GM18520 (cell line): ENCODE results near the gene ACOT12.
"Not testable (repeated sequence)": the region's sequence is repeated elsewhere in the genome, so short reads cannot be mapped to it uniquely, and the experiment has no call there.

ENCODE experiments used
- ATAC-seq: cut with Tn5 transposase; IDR thresholded peaks from one replicate; pipeline ENCODE4 v1.9.1; 2021; ENCODE audit not compliant: unreplicated experiment

Gene ACOT12

GRCh38 chr5:81393783-81394718 lies at the start of gene ACOT12:
ACOT12 (minus strand) TSS chr5:81394134; CDS start chr5:81394114, 20 bp downstream.
- ATAC-seq, result no peak

- ATAC-seq, result no peak
These were observed 41.1 kb upstream of the ACOT12 start for GRCh38 chr5:81435023-81435422.

- ATAC-seq, result no peak
These were observed 36.1 kb upstream of the ACOT12 start for GRCh38 chr5:81429985-81430384.

- no peak for ATAC-seq
These were observed 35.4 kb upstream of the ACOT12 start for GRCh38 chr5:81429363-81429762.

- ATAC-seq, result no peak
These were observed 34.9 kb upstream of the ACOT12 start for GRCh38 chr5:81428861-81429260.

GRCh38 chr5:81428446-81428845 lies 34.5 kb upstream of the ACOT12 start:
- no peak for ATAC-seq

- ATAC-seq, result no peak
These were observed 33.6 kb upstream of the ACOT12 start for GRCh38 chr5:81427566-81427965.

GRCh38 chr5:81426359-81427030 lies 32.6 kb upstream of the ACOT12 start:
- no peak for ATAC-seq

GRCh38 chr5:81425569-81425968 lies 31.6 kb upstream of the ACOT12 start:
- ATAC-seq, result no peak

- ATAC-seq, result no peak
These were observed 30.8 kb upstream of the ACOT12 start for GRCh38 chr5:81424728-81425127.

- ATAC-seq, result no peak
These were observed 28.7 kb upstream of the ACOT12 start for GRCh38 chr5:81422671-81423070.

GRCh38 chr5:81420039-81420667 lies 26.2 kb upstream of the ACOT12 start:
- no peak for ATAC-seq

- no peak for ATAC-seq
These were observed 24.7 kb upstream of the ACOT12 start for GRCh38 chr5:81418606-81419005.

- ATAC-seq, result no peak
These were observed 23.1 kb upstream of the ACOT12 start for GRCh38 chr5:81417052-81417451.

GRCh38 chr5:81409896-81410295 lies 16.0 kb upstream of the ACOT12 start:
- ATAC-seq, result no peak

GRCh38 chr5:81409361-81409760 lies 15.4 kb upstream of the ACOT12 start:
- ATAC-seq, result no peak

- ATAC-seq, result no peak
These were observed 14.6 kb upstream of the ACOT12 start for GRCh38 chr5:81408496-81408895.

- not testable (repeated sequence) for ATAC-seq
These were observed 13.9 kb upstream of the ACOT12 start for GRCh38 chr5:81407811-81408210.

- no peak for ATAC-seq
These were observed 11.4 kb upstream of the ACOT12 start for GRCh38 chr5:81405126-81405891.

GRCh38 chr5:81402192-81402930 lies 8.4 kb upstream of the ACOT12 start:
- no peak for ATAC-seq
